K562 (cell line): ENCODE measurements around the gene CORO6. TPM values are rescaled to one million over a fixed set of nuclear protein-coding genes. Genes with fewer than 3 reads are reported as not detected.

ENCODE experiments used
- DDX20 ChIP-seq: fragments of 450-650 bp; IDR thresholded peaks from 2 replicates; pipeline ENCODE4 v1.6.1; 2016; ENCODE audit warnings: missing genetic modification characterization, low read depth, mild to moderate bottlenecking, missing compliant biosample characterization, moderate library complexity
- MBD2 ChIP-seq: sonication (generic); IDR thresholded peaks from 2 replicates; pipeline ENCODE4 v1.6.1; 2016; ENCODE audit warnings: low read depth, borderline replicate concordance
- NEUROD1 ChIP-seq: fragments of 150-350 bp; IDR thresholded peaks from 2 replicates; pipeline ENCODE4 v1.6.1; 2014; ENCODE audit warnings: borderline replicate concordance, low read length, low read depth; ENCODE audit not compliant: partially characterized antibody
- SP1 ChIP-seq: sonication (generic); formaldehyde crosslinking; IDR thresholded peaks from 2 replicates; pipeline ENCODE4 v1.8.1; 2022; ENCODE audit warnings: mild to moderate bottlenecking, missing genetic modification reagents
- ZBED1 ChIP-seq: IDR thresholded peaks from 2 replicates; pipeline ENCODE4 v1.6.1; 2014
- ZNF263 ChIP-seq: sonication (generic); formaldehyde crosslinking; IDR thresholded peaks from 2 replicates; pipeline ENCODE4 v1.8.0; 2022; ENCODE audit warnings: mild to moderate bottlenecking, missing genetic modification reagents, borderline replicate concordance
- polyA plus RNA-seq, 8 experiments: library from polyadenylated mRNA; depleted of rRNA in 4 of 8; stranded (reverse) in 5 of 8; unstranded in 3 of 8; fragments of >200 nt; fragmentation: Nextera tagmentation in 2 of 8; fragmentation: Illumina TruSeq in 1 of 8; extraction: Ambion mirVana in 2 of 8; extraction: Trizol in 1 of 8; gene quantifications; 2 replicates each; pipeline versions ENCODE4 v1.2.1 to v1.2.3, GENCODE V29; 2011 to 2014; ENCODE audit warnings: inconsistent platforms in 1 of 8, missing spikeins in 1 of 8
- total RNA-seq, 7 experiments: library from RNA; depleted of rRNA in 6 of 7; stranded (reverse); fragments of >200 nt in 6 of 7; fragmentation: Illumina TruSeq in 2 of 7; extraction: Trizol in 2 of 7; gene quantifications; 2 replicates each; pipeline versions ENCODE4 v1.2.1 to v1.2.3, GENCODE V29; 2011 to 2021; ENCODE audit warnings: low replicate concordance in 1 of 7
- TF ChIP-seq, protein P1 (sequence below), 2 experiments: fragments of 450-650 bp in 1 of 2; IDR thresholded peaks; 2 replicates each; pipeline ENCODE4 v1.6.1; 2011 to 2017; ENCODE audit warnings: low read depth in 2 of 2, antibody characterized with exemption in 1 of 2, borderline replicate concordance in 1 of 2, low read length in 1 of 2, mild to moderate bottlenecking in 1 of 2, mixed read lengths in 1 of 2; ENCODE audit not compliant: control insufficient read depth in 1 of 2
- TF ChIP-seq, protein P2 (sequence below): sonication (generic); formaldehyde crosslinking; IDR thresholded peaks from 2 replicates; pipeline ENCODE4 v1.4.0; 2020; ENCODE audit warnings: mild to moderate bottlenecking, missing genetic modification reagents
- TF ChIP-seq, protein P3 (sequence below): sonication (generic); formaldehyde crosslinking; IDR thresholded peaks from 2 replicates; pipeline ENCODE4 v1.8.0; 2022; ENCODE audit warnings: mild to moderate bottlenecking, missing genetic modification reagents
- TF ChIP-seq, protein P4 (sequence below): fragments of 250-450 bp; sonication (Bioruptor Pico); IDR thresholded peaks from 2 replicates; pipeline ENCODE4 v1.5.0; 2021

CORO6 gene
- total and polyA plus RNA-seq, 9 of the 15 experiments (the other 6 are each of a cell fraction or from before 2014, with no cell fraction given): 0.04 to 11.9 (median 2.4) TPM

DNA sequence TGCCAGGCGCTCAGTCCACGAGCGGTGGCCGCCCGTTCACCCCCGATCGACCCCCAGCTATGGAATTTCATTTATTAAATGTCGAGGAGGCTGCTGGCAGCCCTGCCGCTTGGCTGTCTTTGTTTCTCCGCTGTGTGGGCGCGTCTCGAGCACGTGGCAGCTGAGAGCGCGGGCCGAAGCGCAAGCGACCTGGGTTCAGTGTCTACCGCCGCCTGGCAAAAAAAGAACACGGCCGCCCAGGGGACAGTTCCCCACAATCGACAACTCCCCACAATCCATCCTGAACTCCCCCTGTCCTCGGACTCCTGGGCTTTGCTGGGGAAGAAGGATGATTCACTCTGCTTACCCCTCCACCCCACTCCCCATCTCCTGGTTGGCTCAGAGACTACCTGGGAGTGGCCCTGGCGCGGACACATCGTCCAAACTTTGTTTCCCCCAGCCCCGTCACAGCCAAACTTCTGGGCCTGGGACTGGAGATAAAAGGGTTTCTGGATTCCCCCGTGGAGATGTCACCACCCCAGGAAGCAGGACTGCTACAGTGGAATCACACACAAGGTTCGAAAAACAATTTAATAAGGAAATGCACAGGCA lies 31.5 kb downstream of the CORO6 start (continued):
- TF ChIP-seq NEUROD1 (no peak), SP1 (CRISPR knock-in tag) (no peak; the same call in 1 of the 2 replicates), ZBED1 (no peak), MBD2 (no peak), DDX20 (tag) (no peak), ZNF263 (CRISPR knock-in tag) (no peak; the same call in 1 of the 2 replicates)
- TF ChIP-seq, protein P1, sequence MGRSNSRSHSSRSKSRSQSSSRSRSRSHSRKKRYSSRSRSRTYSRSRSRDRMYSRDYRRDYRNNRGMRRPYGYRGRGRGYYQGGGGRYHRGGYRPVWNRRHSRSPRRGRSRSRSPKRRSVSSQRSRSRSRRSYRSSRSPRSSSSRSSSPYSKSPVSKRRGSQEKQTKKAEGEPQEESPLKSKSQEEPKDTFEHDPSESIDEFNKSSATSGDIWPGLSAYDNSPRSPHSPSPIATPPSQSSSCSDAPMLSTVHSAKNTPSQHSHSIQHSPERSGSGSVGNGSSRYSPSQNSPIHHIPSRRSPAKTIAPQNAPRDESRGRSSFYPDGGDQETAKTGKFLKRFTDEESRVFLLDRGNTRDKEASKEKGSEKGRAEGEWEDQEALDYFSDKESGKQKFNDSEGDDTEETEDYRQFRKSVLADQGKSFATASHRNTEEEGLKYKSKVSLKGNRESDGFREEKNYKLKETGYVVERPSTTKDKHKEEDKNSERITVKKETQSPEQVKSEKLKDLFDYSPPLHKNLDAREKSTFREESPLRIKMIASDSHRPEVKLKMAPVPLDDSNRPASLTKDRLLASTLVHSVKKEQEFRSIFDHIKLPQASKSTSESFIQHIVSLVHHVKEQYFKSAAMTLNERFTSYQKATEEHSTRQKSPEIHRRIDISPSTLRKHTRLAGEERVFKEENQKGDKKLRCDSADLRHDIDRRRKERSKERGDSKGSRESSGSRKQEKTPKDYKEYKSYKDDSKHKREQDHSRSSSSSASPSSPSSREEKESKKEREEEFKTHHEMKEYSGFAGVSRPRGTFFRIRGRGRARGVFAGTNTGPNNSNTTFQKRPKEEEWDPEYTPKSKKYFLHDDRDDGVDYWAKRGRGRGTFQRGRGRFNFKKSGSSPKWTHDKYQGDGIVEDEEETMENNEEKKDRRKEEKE (IDR thresholded peaks at IDR 0.05; ENCODE audit: borderline replicate concordance in 1 of 2, control insufficient read depth in 1 of 2, low read depth in 2 of 2, low read length in 1 of 2): no peak
- TF ChIP-seq, protein P2, sequence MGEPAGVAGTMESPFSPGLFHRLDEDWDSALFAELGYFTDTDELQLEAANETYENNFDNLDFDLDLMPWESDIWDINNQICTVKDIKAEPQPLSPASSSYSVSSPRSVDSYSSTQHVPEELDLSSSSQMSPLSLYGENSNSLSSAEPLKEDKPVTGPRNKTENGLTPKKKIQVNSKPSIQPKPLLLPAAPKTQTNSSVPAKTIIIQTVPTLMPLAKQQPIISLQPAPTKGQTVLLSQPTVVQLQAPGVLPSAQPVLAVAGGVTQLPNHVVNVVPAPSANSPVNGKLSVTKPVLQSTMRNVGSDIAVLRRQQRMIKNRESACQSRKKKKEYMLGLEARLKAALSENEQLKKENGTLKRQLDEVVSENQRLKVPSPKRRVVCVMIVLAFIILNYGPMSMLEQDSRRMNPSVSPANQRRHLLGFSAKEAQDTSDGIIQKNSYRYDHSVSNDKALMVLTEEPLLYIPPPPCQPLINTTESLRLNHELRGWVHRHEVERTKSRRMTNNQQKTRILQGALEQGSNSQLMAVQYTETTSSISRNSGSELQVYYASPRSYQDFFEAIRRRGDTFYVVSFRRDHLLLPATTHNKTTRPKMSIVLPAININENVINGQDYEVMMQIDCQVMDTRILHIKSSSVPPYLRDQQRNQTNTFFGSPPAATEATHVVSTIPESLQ: 0 out of 2 replicates have a peak, but pooled peaks have one; percentile 19
- TF ChIP-seq, protein P3, sequence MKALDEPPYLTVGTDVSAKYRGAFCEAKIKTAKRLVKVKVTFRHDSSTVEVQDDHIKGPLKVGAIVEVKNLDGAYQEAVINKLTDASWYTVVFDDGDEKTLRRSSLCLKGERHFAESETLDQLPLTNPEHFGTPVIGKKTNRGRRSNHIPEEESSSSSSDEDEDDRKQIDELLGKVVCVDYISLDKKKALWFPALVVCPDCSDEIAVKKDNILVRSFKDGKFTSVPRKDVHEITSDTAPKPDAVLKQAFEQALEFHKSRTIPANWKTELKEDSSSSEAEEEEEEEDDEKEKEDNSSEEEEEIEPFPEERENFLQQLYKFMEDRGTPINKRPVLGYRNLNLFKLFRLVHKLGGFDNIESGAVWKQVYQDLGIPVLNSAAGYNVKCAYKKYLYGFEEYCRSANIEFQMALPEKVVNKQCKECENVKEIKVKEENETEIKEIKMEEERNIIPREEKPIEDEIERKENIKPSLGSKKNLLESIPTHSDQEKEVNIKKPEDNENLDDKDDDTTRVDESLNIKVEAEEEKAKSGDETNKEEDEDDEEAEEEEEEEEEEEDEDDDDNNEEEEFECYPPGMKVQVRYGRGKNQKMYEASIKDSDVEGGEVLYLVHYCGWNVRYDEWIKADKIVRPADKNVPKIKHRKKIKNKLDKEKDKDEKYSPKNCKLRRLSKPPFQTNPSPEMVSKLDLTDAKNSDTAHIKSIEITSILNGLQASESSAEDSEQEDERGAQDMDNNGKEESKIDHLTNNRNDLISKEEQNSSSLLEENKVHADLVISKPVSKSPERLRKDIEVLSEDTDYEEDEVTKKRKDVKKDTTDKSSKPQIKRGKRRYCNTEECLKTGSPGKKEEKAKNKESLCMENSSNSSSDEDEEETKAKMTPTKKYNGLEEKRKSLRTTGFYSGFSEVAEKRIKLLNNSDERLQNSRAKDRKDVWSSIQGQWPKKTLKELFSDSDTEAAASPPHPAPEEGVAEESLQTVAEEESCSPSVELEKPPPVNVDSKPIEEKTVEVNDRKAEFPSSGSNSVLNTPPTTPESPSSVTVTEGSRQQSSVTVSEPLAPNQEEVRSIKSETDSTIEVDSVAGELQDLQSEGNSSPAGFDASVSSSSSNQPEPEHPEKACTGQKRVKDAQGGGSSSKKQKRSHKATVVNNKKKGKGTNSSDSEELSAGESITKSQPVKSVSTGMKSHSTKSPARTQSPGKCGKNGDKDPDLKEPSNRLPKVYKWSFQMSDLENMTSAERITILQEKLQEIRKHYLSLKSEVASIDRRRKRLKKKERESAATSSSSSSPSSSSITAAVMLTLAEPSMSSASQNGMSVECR: peak; percentile 79; the same call in 1 of the 2 replicates
- TF ChIP-seq, protein P4, sequence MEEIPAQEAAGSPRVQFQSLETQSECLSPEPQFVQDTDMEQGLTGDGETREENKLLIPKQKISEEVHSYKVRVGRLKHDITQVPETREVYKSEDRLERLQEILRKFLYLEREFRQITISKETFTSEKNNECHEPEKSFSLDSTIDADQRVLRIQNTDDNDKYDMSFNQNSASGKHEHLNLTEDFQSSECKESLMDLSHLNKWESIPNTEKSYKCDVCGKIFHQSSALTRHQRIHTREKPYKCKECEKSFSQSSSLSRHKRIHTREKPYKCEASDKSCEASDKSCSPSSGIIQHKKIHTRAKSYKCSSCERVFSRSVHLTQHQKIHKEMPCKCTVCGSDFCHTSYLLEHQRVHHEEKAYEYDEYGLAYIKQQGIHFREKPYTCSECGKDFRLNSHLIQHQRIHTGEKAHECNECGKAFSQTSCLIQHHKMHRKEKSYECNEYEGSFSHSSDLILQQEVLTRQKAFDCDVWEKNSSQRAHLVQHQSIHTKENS (CRISPR knock-in tag): no peak
